Measurements from ENCODE around the gene GTF2H4. TPM values are rescaled to one million over a fixed set of nuclear protein-coding genes. Genes with fewer than 3 reads are reported as not detected.

GTF2H4 gene
- total and polyA plus RNA-seq, 4 donors = 6.2 to 15.8 (median 12.3) TPM

GRCh38 chr6:30928677-30929076, 20.7 kb downstream of the GTF2H4 start:
- H3K27ac ChIP-seq (ENCODE audit: low read depth in 1 of 2, low read length in 2 of 2) = no peak overlapping the region
- no peak overlapping the region for H3K9ac ChIP-seq (ENCODE audit: low read depth in 1 of 2, low read length in 2 of 2)
- no peaks in the 10 kb centered on the region for H3K27me3 ChIP-seq (ENCODE audit: control insufficient read depth in 4 of 4, insufficient read depth in 4 of 4, low read length in 3 of 4)
- no peak overlapping the region for H3K4me3 ChIP-seq (ENCODE audit: low read depth in 1 of 3, low read length in 3 of 3)
- no peak for DNase-seq (ENCODE audit: low spot score)
- peaks cover 0 to 3% (median 1%) of the 10 kb centered on the region in 4 donors for H3K9me3 ChIP-seq (ENCODE audit: control insufficient read depth in 4 of 4, low read length in 3 of 4)
- 99% methylated on average over 3 of the region's 3 CpGs for WGBS
- TF ChIP-seq HNF4A (conservative IDR thresholded peaks at IDR 0.05) (no peak), NR2F2 (IDR thresholded peaks at IDR 0.05) (no peak), RAD21 (IDR thresholded peaks at IDR 0.05) (no peak), YY1 (IDR thresholded peaks at IDR 0.05) (no peak), JUND (IDR thresholded peaks at IDR 0.05) (no peak), SP1 (IDR thresholded peaks at IDR 0.05) (no peak), HNF4G (IDR thresholded peaks at IDR 0.05) (no peak), GABPA (IDR thresholded peaks at IDR 0.05 in 1 of 2, conservative IDR thresholded peaks at IDR 0.05 in 1 of 2) (no peak), RXRA (IDR thresholded peaks at IDR 0.05) (no peak)
- TF ChIP-seq, protein P1, sequence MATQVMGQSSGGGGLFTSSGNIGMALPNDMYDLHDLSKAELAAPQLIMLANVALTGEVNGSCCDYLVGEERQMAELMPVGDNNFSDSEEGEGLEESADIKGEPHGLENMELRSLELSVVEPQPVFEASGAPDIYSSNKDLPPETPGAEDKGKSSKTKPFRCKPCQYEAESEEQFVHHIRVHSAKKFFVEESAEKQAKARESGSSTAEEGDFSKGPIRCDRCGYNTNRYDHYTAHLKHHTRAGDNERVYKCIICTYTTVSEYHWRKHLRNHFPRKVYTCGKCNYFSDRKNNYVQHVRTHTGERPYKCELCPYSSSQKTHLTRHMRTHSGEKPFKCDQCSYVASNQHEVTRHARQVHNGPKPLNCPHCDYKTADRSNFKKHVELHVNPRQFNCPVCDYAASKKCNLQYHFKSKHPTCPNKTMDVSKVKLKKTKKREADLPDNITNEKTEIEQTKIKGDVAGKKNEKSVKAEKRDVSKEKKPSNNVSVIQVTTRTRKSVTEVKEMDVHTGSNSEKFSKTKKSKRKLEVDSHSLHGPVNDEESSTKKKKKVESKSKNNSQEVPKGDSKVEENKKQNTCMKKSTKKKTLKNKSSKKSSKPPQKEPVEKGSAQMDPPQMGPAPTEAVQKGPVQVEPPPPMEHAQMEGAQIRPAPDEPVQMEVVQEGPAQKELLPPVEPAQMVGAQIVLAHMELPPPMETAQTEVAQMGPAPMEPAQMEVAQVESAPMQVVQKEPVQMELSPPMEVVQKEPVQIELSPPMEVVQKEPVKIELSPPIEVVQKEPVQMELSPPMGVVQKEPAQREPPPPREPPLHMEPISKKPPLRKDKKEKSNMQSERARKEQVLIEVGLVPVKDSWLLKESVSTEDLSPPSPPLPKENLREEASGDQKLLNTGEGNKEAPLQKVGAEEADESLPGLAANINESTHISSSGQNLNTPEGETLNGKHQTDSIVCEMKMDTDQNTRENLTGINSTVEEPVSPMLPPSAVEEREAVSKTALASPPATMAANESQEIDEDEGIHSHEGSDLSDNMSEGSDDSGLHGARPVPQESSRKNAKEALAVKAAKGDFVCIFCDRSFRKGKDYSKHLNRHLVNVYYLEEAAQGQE (IDR thresholded peaks at IDR 0.05) = no peak
- TF ChIP-seq, protein P2, sequence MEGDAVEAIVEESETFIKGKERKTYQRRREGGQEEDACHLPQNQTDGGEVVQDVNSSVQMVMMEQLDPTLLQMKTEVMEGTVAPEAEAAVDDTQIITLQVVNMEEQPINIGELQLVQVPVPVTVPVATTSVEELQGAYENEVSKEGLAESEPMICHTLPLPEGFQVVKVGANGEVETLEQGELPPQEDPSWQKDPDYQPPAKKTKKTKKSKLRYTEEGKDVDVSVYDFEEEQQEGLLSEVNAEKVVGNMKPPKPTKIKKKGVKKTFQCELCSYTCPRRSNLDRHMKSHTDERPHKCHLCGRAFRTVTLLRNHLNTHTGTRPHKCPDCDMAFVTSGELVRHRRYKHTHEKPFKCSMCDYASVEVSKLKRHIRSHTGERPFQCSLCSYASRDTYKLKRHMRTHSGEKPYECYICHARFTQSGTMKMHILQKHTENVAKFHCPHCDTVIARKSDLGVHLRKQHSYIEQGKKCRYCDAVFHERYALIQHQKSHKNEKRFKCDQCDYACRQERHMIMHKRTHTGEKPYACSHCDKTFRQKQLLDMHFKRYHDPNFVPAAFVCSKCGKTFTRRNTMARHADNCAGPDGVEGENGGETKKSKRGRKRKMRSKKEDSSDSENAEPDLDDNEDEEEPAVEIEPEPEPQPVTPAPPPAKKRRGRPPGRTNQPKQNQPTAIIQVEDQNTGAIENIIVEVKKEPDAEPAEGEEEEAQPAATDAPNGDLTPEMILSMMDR (IDR thresholded peaks at IDR 0.05; ENCODE audit: low read depth, low read length, missing input control) = no peak
- TF ChIP-seq, protein P3, sequence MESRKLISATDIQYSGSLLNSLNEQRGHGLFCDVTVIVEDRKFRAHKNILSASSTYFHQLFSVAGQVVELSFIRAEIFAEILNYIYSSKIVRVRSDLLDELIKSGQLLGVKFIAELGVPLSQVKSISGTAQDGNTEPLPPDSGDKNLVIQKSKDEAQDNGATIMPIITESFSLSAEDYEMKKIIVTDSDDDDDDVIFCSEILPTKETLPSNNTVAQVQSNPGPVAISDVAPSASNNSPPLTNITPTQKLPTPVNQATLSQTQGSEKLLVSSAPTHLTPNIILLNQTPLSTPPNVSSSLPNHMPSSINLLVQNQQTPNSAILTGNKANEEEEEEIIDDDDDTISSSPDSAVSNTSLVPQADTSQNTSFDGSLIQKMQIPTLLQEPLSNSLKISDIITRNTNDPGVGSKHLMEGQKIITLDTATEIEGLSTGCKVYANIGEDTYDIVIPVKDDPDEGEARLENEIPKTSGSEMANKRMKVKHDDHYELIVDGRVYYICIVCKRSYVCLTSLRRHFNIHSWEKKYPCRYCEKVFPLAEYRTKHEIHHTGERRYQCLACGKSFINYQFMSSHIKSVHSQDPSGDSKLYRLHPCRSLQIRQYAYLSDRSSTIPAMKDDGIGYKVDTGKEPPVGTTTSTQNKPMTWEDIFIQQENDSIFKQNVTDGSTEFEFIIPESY (IDR thresholded peaks at IDR 0.05) = no peak
- H3K36me3 ChIP-seq (ENCODE audit: control insufficient read depth in 4 of 4, insufficient read depth in 3 of 4, low read depth in 1 of 4, low read length in 3 of 4) = peaks cover 4 to 28% (median 9%) of the 10 kb centered on the region in 4 donors
- no peaks in the 10 kb centered on the region for H3K4me1 ChIP-seq (ENCODE audit: control insufficient read depth in 4 of 4, insufficient read depth in 4 of 4, low read length in 3 of 4)

GRCh38 chr6:30930506-30930905, 22.5 kb downstream of the GTF2H4 start:
- Histone ChIP-seq H3K4me3 (ENCODE audit: low read depth in 1 of 3, low read length in 3 of 3) (no peak overlapping the region), H3K27me3 (ENCODE audit: control insufficient read depth in 4 of 4, insufficient read depth in 4 of 4, low read length in 3 of 4) (no peaks in the 10 kb centered on the region), H3K9ac (ENCODE audit: low read depth in 1 of 2, low read length in 2 of 2) (no peak overlapping the region), H3K36me3 (ENCODE audit: control insufficient read depth in 4 of 4, insufficient read depth in 3 of 4, low read depth in 1 of 4, low read length in 3 of 4) (peaks cover 4 to 19% (median 7%) of the 10 kb centered on the region in 4 donors), H3K9me3 (ENCODE audit: control insufficient read depth in 4 of 4, low read length in 3 of 4) (peaks cover 0 to 3% (median 1%) of the 10 kb centered on the region in 4 donors), H3K27ac (ENCODE audit: low read depth in 1 of 2, low read length in 2 of 2) (no peak overlapping the region), H3K4me1 (ENCODE audit: control insufficient read depth in 4 of 4, insufficient read depth in 4 of 4, low read length in 3 of 4) (no peaks in the 10 kb centered on the region)
- no peak for TF ChIP-seq YY1 (IDR thresholded peaks at IDR 0.05)
- no peak for TF ChIP-seq HNF4G (IDR thresholded peaks at IDR 0.05)
- TF ChIP-seq, protein P3 (IDR thresholded peaks at IDR 0.05) = no peak
- TF ChIP-seq FOXA1 (IDR thresholded peaks at IDR 0.05) = no peak
- no peak for TF ChIP-seq FOXA2 (IDR thresholded peaks at IDR 0.05)
- TF ChIP-seq JUND (IDR thresholded peaks at IDR 0.05) = no peak
- no peak for TF ChIP-seq TAF1 (conservative IDR thresholded peaks at IDR 0.05)
- no peak for TF ChIP-seq RAD21 (IDR thresholded peaks at IDR 0.05)
- no peak for TF ChIP-seq NR2F2 (IDR thresholded peaks at IDR 0.05)
- no peak for TF ChIP-seq MAX (IDR thresholded peaks at IDR 0.05)
- no peak for TF ChIP-seq SP1 (IDR thresholded peaks at IDR 0.05)
- TF ChIP-seq, protein P1 (IDR thresholded peaks at IDR 0.05) = no peak
- 94% methylated on average over 4 of the region's 4 CpGs for WGBS
- DNase-seq (ENCODE audit: low spot score) = no peak
